GM12873 (cell line): ENCODE data around the gene SPDYE1.

Experiments
- CTCF ChIP-seq: IDR thresholded peaks from 2 replicates; pipeline ENCODE4 v1.5.1; 2012; ENCODE audit warnings: low read depth, mild to moderate bottlenecking, moderate library complexity, low read length, control low read depth; ENCODE audit not compliant: insufficient read depth; ENCODE audit errors: missing control alignments

The SPDYE1 gene

GRCh38 chr7:44044315-44045225 is 46.9 kb downstream of the SPDYE1 start, which contains the start of gene DBNL:
Gene DBNL, plus strand, starts transcription at chr7:44044702. Its CDS starts 36 bp downstream, at chr7:44044738.
- no peak for TF ChIP-seq CTCF

GRCh38 chr7:44045226-44046014 is 47.7 kb downstream of the SPDYE1 start:
- no peak for TF ChIP-seq CTCF

GRCh38 chr7:44046321-44047061 is 48.8 kb downstream of the SPDYE1 start:
- no peak for TF ChIP-seq CTCF

GRCh38 chr7:44048031-44048795 is 50.5 kb downstream of the SPDYE1 start:
- no peak for TF ChIP-seq CTCF

- TF ChIP-seq CTCF: no peak
Measured at GRCh38 chr7:44050121-44050914, 52.6 kb downstream of the SPDYE1 start.

- TF ChIP-seq CTCF: no peak
Measured at GRCh38 chr7:44050915-44051560, 53.3 kb downstream of the SPDYE1 start.
